A549 (cell line): ENCODE results near the gene GNAT2. TPM values are rescaled to one million over a fixed set of nuclear protein-coding genes. Genes with fewer than 3 reads are reported as not detected.

Source experiments
- ATAC-seq, 2 experiments: fragments of 200-7000 bp in 1 of 2; fragments of >200 bp in 1 of 2; cut with Nextera tagmentation in 1 of 2; cut with Tn5 transposase in 1 of 2; 3 replicates each; pipeline versions ENCODE4 v1.8.0 to v1.9.1; 2018 to 2020; ENCODE audit warnings: mild to moderate bottlenecking in 1 of 2, moderate library complexity in 1 of 2
- CTCF ChIA-PET: fragments of 300-600 bp; sonication (Branson Sonifier 250); formaldehyde crosslinking; extraction: SDS; loops from one replicate; lab custom pipeline; 2021; ENCODE audit warnings: antibody characterized with exemption, inconsistent platforms; lab: Yijun Ruan, JAX
- POLR2A ChIA-PET: fragments of 350-600 bp; formaldehyde crosslinking; extraction: SDS; loops from one replicate; lab custom pipeline; 2021; ENCODE audit warnings: antibody characterized with exemption, inconsistent platforms; lab: Yijun Ruan, JAX
- DNase-seq, 2 experiments: peaks; one replicate each; pipeline versions ENCODE4 v3.0.0 to v3.0.0-alpha.2; 2011 to 2016; ENCODE audit warnings: low read depth in 1 of 2, low spot score in 1 of 2
- FAIRE-seq: peaks from 2 replicates; lab custom pipeline; 2011; peaks lifted over from hg19 to GRCh38; lab: Jason Lieb, UNC
- H3K27ac ChIP-seq, 2 experiments: fragments of >200 bp; sonication (Bioruptor Twin); formaldehyde crosslinking; 3 replicates each; pipeline ENCODE4 v1.5.1; 2016 to 2017
- H3K4me1 ChIP-seq: fragments of >200 bp; sonication (Bioruptor Twin); formaldehyde crosslinking; 3 replicates; pipeline ENCODE4 v1.6.1; 2016
- H3K4me2 ChIP-seq: fragments of >200 bp; sonication (Bioruptor Twin); formaldehyde crosslinking; 3 replicates; pipeline ENCODE4 v1.6.1; 2016
- H3K4me3 ChIP-seq: fragments of >200 bp; sonication (Bioruptor Twin); formaldehyde crosslinking; 3 replicates; pipeline ENCODE4 v1.5.1; 2016
- H3K9me3 ChIP-seq: fragments of >200 bp; sonication (Bioruptor Twin); formaldehyde crosslinking; 3 replicates; pipeline ENCODE4 v1.6.1; 2016
- CBX2 ChIP-seq: fragments of 200-600 bp; sonication (generic); IDR thresholded peaks from 2 replicates; pipeline ENCODE4 v1.6.1; 2016; ENCODE audit warnings: low read depth, mild to moderate bottlenecking, borderline replicate concordance
- CEBPB ChIP-seq, 2 experiments: fragments of >200 bp in 1 of 2; sonication (Bioruptor Twin) in 1 of 2; formaldehyde crosslinking in 1 of 2; IDR thresholded peaks; 2 replicates each; pipeline ENCODE4 v1.6.1; 2012 to 2016
- E2F6 ChIP-seq: IDR thresholded peaks from 2 replicates; pipeline ENCODE4 v1.6.1; 2012; ENCODE audit warnings: low read depth, borderline replicate concordance
- EHF ChIP-seq: fragments of 250-450 bp; sonication (Bioruptor Pico); IDR thresholded peaks from 2 replicates; pipeline ENCODE4 v1.5.0; 2020; ENCODE audit warnings: mild to moderate bottlenecking
- EHMT2 ChIP-seq: fragments of 200-600 bp; sonication (generic); IDR thresholded peaks from 2 replicates; pipeline ENCODE4 v1.6.1; 2016; ENCODE audit warnings: antibody characterized with exemption, low read depth, mild to moderate bottlenecking, moderate library complexity
- FOSB ChIP-seq: fragments of 250-450 bp; sonication (Bioruptor Pico); IDR thresholded peaks from 2 replicates; pipeline ENCODE4 v1.5.0; 2020; ENCODE audit warnings: mild to moderate bottlenecking, moderate library complexity
- HEYL ChIP-seq: fragments of 250-450 bp; sonication (Bioruptor Pico); IDR thresholded peaks from 2 replicates; pipeline ENCODE4 v1.8.0; 2021; ENCODE audit warnings: mild to moderate bottlenecking, moderate library complexity
- HMGXB4 ChIP-seq: fragments of 250-450 bp; sonication (Bioruptor Pico); IDR thresholded peaks from 2 replicates; pipeline ENCODE4 v1.5.0; 2021; ENCODE audit warnings: mild to moderate bottlenecking, moderate library complexity, borderline replicate concordance
- JUN ChIP-seq, 2 experiments: fragments of >200 bp; sonication (Bioruptor Twin); formaldehyde crosslinking; IDR thresholded peaks; 2 replicates in 1 of 2; 3 replicates in 1 of 2; pipeline ENCODE4 v1.6.1; 2016 to 2017
- KDM1A ChIP-seq: fragments of 200-600 bp; sonication (generic); IDR thresholded peaks from 2 replicates; pipeline ENCODE4 v1.6.1; 2016; ENCODE audit warnings: low read depth, mild to moderate bottlenecking
- MAFK ChIP-seq: fragments of 450-650 bp; IDR thresholded peaks from 2 replicates; pipeline ENCODE4 v1.6.1; 2014; ENCODE audit not compliant: partially characterized antibody
- MAZ ChIP-seq: fragments of 150-350 bp; IDR thresholded peaks from 2 replicates; pipeline ENCODE4 v1.6.1; 2014; ENCODE audit warnings: antibody characterized with exemption, low read depth, low read length, borderline replicate concordance
- POLR2AphosphoS2 ChIP-seq: conservative IDR thresholded peaks from 2 replicates; pipeline ENCODE4 v1.6.1; 2012; ENCODE audit warnings: low read length, improper control_type of control experiment, inconsistent platforms
- RARB ChIP-seq: fragments of 250-450 bp; sonication (Bioruptor Pico); IDR thresholded peaks from 2 replicates; pipeline ENCODE4 v1.8.0; 2021; ENCODE audit warnings: mild to moderate bottlenecking, moderate library complexity
- RNF2 ChIP-seq: fragments of 200-600 bp; sonication (generic); IDR thresholded peaks from 2 replicates; pipeline ENCODE4 v1.6.1; 2016; ENCODE audit warnings: low read depth, mild to moderate bottlenecking, antibody characterized with exemption, moderate library complexity, borderline replicate concordance
- ZC3H11A ChIP-seq: fragments of 450-650 bp; IDR thresholded peaks from 2 replicates; pipeline ENCODE4 v1.6.1; 2014; ENCODE audit warnings: antibody characterized with exemption, mild to moderate bottlenecking
- ZFP36 ChIP-seq: fragments of 450-650 bp; IDR thresholded peaks from 2 replicates; pipeline ENCODE4 v1.6.1; 2014; ENCODE audit warnings: borderline replicate concordance; ENCODE audit not compliant: partially characterized antibody
- ZSCAN20 ChIP-seq: fragments of 250-450 bp; sonication (Bioruptor Pico); IDR thresholded peaks from 2 replicates; pipeline ENCODE4 v1.8.0; 2022; ENCODE audit warnings: mild to moderate bottlenecking, moderate library complexity
- WGBS: methylation state at CpG from one replicate; pipeline ENCODE4 v1.1.6; 2017; ENCODE audit errors: missing lambda C conversion rate; 5-methylcytosine and 5-hydroxymethylcytosine counted together
- polyA plus RNA-seq, 4 experiments: library from polyadenylated mRNA; depleted of rRNA in 3 of 4; stranded (reverse); fragments of >200 nt; fragmentation: RNase III in 1 of 4; extraction: RNeasy Plus Mini Kit Qiagen cat#74134 plus additional on column Dnase treatment in 1 of 4; gene quantifications; 2 replicates in 3 of 4; 3 replicates in 1 of 4; pipeline ENCODE4 v1.2.3, GENCODE V29; 2011 to 2017

GNAT2 gene
- polyA plus RNA-seq, 2 of the 4 experiments (the other 2 are of a cell fraction) = 0.16 to 0.25 TPM

GRCh38 chr1:109609881-109610280, 9.5 kb downstream of the GNAT2 start:
- ATAC-seq (no peak), DNase-seq (no peak), FAIRE-seq (no peak)
- ChIA-PET POLR2A (interaction anchor here (2.2 kb wide), 1 partner anchor 62 kb away, joined by 8 read pairs; the partner anchor contains the start of gene GNAI3), CTCF (interaction anchor here (0.9 to 1.4 kb wide), 2 partner anchors 30 to 166 kb away, joined by 3 read pairs; no protein-coding TSS in a partner anchor)
- Histone ChIP-seq H3K4me1 (peaks cover 13% of the 10 kb centered on the region; the same call in 2 of the 3 replicates), H3K9me3 (no peaks in the 10 kb centered on the region), H3K27ac (no peak overlapping the region), H3K4me3 (no peak overlapping the region), H3K4me2 (no peak overlapping the region)
- TF ChIP-seq RARB = no peak
- 100% methylated on average over 3 of the region's 3 CpGs for WGBS

- CTCF ChIA-PET = interaction anchor here (0.6 to 1.5 kb wide), 8 partner anchors 8 to 379 kb away, joined by 3 to 5 read pairs (median 3); partner anchors contain the start of genes AHCYL1, AMPD2 and GNAT2
- H3K9me3 ChIP-seq = no peaks in the 10 kb centered on the region
Measured at GRCh38 chr1:109605381-109605780, 14.0 kb downstream of the GNAT2 start.

GRCh38 chr1:109603229-109603628, 16.2 kb downstream of the GNAT2 start:
- Histone ChIP-seq H3K27ac (no peak overlapping the region), H3K4me2 (no peak overlapping the region), H3K9me3 (no peaks in the 10 kb centered on the region), H3K4me1 (no peaks in the 10 kb centered on the region), H3K4me3 (no peak overlapping the region)
- WGBS = 98% methylated on average over 3 of the region's 3 CpGs
- FAIRE-seq (no peak), DNase-seq (no peak), ATAC-seq (no peak)
- TF ChIP-seq ZSCAN20 (CRISPR knock-in tag) = no peak
- no peak for TF ChIP-seq ZFP36
- no peak for TF ChIP-seq POLR2AphosphoS2
- TF ChIP-seq KDM1A = no peak
- no peak for TF ChIP-seq FOSB (CRISPR knock-in tag)
- no peak for TF ChIP-seq EHMT2
- TF ChIP-seq HMGXB4 (CRISPR knock-in tag) = no peak
- TF ChIP-seq CBX2 = no peak
- no peak for TF ChIP-seq CEBPB (IDR thresholded peaks at IDR 0.05)
- no peak for TF ChIP-seq ZC3H11A
- TF ChIP-seq HEYL (CRISPR knock-in tag) = no peak
- TF ChIP-seq JUN (IDR thresholded peaks at IDR 0.05) = no peak
- TF ChIP-seq EHF (CRISPR knock-in tag) = no peak
- no peak for TF ChIP-seq RNF2
- TF ChIP-seq E2F6 = no peak
- POLR2A ChIA-PET = no interaction called here
- CTCF ChIA-PET = interaction anchor here (1.7 kb wide), 1 partner anchor 8 kb away, joined by 5 read pairs; no protein-coding TSS in a partner anchor

More at GRCh38 chr1:109605381-109605780, 14.0 kb downstream of the GNAT2 start:
- Histone ChIP-seq H3K4me2 (no peak overlapping the region), H3K27ac (no peak overlapping the region), H3K4me3 (no peak overlapping the region), H3K4me1 (peaks cover under 1% of the 10 kb centered on the region; the same call in 2 of the 3 replicates)
- WGBS = 81% methylated on average over 1 of the region's 1 CpG
- ATAC-seq (no peak), FAIRE-seq (no peak), DNase-seq (no peak)
- POLR2A ChIA-PET = no interaction called here
- TF ChIP-seq EHF (CRISPR knock-in tag) = no peak
- no peak for TF ChIP-seq RNF2
- TF ChIP-seq MAZ = no peak
- no peak for TF ChIP-seq MAFK
- TF ChIP-seq ZFP36 = no peak
- TF ChIP-seq, all 56 proteins: peak for 0
